Testis (tissue), 2 donors: ENCODE results near the gene HSPA1L.

Source experiments
- CTCF ChIP-seq, 3 experiments: fragments of 450-650 bp in 2 of 3; fragments of 200-600 bp in 1 of 3; sonication (generic) in 1 of 3; IDR thresholded peaks; one replicate each; pipeline ENCODE4 v1.5.1; 2016 to 2019; ENCODE audit warnings: antibody characterized with exemption in 3 of 3, mild to moderate bottlenecking in 2 of 3, moderate library complexity in 1 of 3
- POLR2A ChIP-seq: fragments of 450-650 bp; IDR thresholded peaks from one replicate; pipeline ENCODE4 v1.6.1; 2017; ENCODE audit warnings: antibody characterized with exemption, mild to moderate bottlenecking, moderate library complexity

DNA sequence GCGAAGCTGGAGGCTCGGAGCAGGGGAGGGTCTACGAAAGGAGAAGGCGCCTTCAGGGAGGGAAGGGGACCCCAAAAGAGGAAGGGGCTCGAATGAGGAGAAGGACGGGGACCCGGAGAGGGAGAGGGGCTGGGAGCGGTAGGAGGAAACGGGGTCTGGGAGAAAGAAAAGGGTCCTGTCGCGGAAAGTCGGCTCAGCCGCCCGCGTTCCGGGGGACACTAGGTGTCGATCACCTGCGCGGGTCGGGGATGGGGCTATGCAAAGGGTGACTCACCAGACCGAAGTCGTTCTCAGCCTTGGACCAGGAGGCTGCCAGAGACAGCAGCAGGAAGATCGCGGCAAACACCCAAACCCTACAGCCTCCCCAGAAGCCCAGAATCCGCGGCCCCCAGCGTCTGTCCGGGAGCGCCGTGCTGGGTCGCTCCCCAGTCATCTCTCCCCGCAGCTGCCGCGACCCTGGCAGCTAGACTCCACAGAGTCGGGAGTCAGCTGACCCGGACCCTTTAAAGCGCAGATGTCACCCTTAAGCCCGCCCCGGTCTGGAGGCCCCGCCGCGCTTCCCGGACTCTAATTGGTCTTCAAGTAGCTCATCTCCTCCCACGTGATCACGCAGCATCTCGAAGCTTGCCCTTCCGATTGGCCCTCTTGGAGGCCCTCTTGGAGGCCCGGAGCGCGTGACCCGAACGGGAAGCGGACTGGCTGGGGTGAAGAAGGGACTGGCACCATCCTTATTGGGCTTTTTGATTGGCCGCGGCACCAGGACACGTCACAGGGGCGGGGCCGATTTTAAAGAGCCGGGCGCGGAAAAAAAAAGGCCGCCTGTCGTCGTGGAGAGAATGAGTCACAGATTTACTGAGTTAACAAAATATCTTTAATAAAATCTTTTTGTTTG lies 47.5 kb upstream of the HSPA1L start, which contains the start of gene NEU1:
- peak; percentile 97 for TF ChIP-seq POLR2A
- peak in 1 of 3 experiments; percentile 25 for TF ChIP-seq CTCF (IDR thresholded peaks at IDR 0.05)
